Activated CD8-positive, alpha-beta memory T cell treated with anti-CD3 and anti-CD28 coated beads, Interleukin-2, amount 50 U/mL, for 1 hour (primary cell): ENCODE results near the gene OR6S1.

Experiments used
- DNase-seq: peaks from one replicate; pipeline ENCODE4 v3.0.0-alpha.2; 2020; ENCODE audit errors: extremely low read depth

Gene OR6S1

GRCh38 chr14:20641591-20641990 lies at the start of gene OR6S1:
Gene OR6S1, minus strand, starts transcription at chr14:20641691. Its CDS starts 0 bp downstream, at chr14:20641691.
- DNase-seq, result no peak

GRCh38 chr14:20690848-20691640 lies 49.6 kb upstream of the OR6S1 start:
- DNase-seq, result no peak

GRCh38 chr14:20688167-20688839 lies 46.8 kb upstream of the OR6S1 start, which contains the start of gene ANG:
Gene ANG, plus strand, starts transcription at chr14:20688764. Its CDS starts 4,801 bp downstream, at chr14:20693565.
- DNase-seq, result no peak

GRCh38 chr14:20687362-20688166 lies 46.1 kb upstream of the OR6S1 start:
- DNase-seq, result no peak

- DNase-seq, result no peak
Observed at GRCh38 chr14:20686386-20687143, 45.1 kb upstream of the OR6S1 start.

GRCh38 chr14:20684662-20685456 lies 43.4 kb upstream of the OR6S1 start:
- no peak for DNase-seq

GRCh38 chr14:20683891-20684661 lies 42.6 kb upstream of the OR6S1 start, which contains the start of gene RNASE4:
Gene RNASE4, plus strand, starts transcription at chr14:20684560. Its CDS starts 14,812 bp downstream, at chr14:20699372.
- DNase-seq, result peak; percentile 43

- peak; percentile 56 for DNase-seq
Observed at GRCh38 chr14:20683125-20683890, 41.8 kb upstream of the OR6S1 start.

GRCh38 chr14:20682435-20683124 lies 41.1 kb upstream of the OR6S1 start:
- peak; percentile 53 for DNase-seq

- DNase-seq, result no peak
Observed at GRCh38 chr14:20682127-20682434, 40.6 kb upstream of the OR6S1 start.

- DNase-seq, result peak; percentile 51
Observed at GRCh38 chr14:20681348-20682126, 40.0 kb upstream of the OR6S1 start.

GRCh38 chr14:20680843-20681347 lies 39.4 kb upstream of the OR6S1 start:
- DNase-seq, result peak; percentile 43

- DNase-seq, result no peak
Observed at GRCh38 chr14:20680363-20680762, 38.9 kb upstream of the OR6S1 start.

GRCh38 chr14:20679907-20680306 lies 38.4 kb upstream of the OR6S1 start:
- no peak for DNase-seq

- no peak for DNase-seq
Observed at GRCh38 chr14:20676072-20676471, 34.6 kb upstream of the OR6S1 start.

- DNase-seq, result no peak
Observed at GRCh38 chr14:20675669-20676068, 34.2 kb upstream of the OR6S1 start.

- DNase-seq, result no peak
Observed at GRCh38 chr14:20671597-20672283, 30.2 kb upstream of the OR6S1 start.
